GM19452 (cell line): Measurements from ENCODE around the gene CDK2.

Source experiments
- ATAC-seq: cut with Tn5 transposase; IDR thresholded peaks from one replicate; pipeline ENCODE4 v1.9.1; 2021; ENCODE audit not compliant: unreplicated experiment

The CDK2 gene

GRCh38 chr12:55937981-55938380 is 28.6 kb upstream of the CDK2 start:
- no peak for ATAC-seq

- no peak for ATAC-seq
Observed at GRCh38 chr12:55938826-55939501, 27.7 kb upstream of the CDK2 start.

DNA sequence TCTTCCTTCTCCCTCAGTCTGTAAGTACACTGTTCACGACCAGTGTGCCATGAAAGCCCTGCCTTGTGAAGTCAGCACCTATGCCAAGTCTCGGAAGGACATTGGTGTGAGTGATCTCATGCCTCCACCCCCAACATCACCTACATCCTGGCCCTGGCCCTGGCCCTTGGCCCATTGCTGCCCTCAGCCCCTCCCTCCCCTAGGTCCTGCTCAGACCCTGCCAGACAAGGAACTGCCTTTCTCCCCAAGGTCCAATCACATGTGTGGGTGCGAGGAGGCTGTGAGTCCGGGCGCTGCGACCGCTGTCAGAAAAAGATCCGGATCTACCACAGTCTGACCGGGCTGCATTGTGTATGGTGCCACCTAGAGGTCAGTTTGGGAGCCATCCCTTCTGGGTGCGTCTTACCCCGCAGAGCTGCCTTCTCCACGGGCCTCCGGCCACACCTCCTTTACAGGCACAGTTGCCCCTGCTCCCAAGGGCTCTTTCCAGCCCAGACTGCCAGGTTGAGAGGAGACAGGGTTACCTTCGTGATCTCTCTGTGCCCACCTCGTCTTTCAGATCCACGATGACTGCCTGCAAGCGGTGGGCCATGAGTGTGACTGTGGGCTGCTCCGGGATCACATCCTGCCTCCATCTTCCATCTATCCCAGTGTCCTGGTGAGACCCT is 26.4 kb upstream of the CDK2 start:
- ATAC-seq = peak; percentile 98

DNA sequence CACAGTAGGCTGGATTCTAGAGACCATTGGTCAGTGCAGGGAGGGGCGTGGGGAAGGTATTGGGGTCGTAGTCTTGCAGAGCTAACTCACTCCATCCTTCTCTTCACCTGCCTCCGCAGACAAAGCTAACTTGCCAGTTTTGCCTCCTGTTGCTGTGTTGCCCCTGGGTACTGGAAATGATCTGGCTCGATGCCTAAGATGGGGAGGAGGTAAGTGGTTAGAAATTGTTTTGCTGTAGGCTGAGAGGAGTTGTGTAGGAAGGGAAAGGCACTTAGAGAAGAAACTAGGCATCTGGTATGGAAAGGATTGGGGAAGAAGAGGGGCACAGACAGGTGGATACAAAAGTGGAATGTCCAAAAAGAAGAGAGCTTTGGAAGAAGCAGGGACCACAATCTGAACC is 24.6 kb upstream of the CDK2 start:
- ATAC-seq = no peak

DNA sequence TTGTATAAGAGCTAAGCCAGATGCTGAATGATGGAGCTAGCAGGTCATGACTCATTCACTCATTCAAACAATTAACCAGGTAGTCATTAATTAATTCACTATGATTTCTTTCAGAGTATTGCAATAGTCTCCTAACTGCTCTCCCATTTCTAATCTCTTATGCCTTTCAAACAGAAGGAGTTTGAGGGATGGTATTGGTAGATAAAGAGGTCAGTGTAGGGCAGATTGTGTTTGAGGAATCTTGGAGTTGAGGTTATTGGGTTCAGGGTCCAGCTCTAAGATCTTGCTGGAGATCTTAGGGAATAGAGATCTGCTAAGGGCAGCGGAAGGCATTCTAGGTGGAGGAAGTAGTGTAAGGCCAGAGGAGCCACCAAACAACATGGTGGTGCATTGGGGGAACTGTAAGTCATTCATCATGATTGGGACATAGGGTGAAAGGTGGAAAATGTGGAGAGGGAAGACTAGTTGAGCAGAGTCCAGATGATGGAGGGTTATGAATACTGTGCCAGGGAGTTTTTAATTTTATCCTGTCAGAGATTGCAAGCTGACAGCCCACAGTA is 24.0 kb upstream of the CDK2 start:
- ATAC-seq = no peak

DNA sequence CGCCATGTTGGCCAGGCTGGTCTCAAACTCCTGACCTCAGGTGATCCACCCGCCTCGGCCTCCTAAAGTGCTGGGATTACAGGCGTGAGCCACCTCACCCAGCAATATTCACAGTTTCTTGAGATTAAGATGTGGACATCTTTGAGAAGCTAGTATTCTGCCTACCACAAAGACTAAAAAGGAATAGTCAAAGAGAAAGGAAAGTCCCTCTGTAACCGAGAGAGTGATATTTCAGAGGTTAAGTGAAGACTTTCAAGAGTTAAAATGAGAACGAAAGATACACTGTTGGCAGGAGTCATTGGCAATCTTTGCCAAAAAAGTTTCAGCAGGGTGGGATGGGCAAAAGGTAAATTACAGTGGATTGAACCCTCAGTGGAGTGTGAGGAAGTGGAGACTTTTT is 20.1 kb upstream of the CDK2 start:
- no peak for ATAC-seq

DNA sequence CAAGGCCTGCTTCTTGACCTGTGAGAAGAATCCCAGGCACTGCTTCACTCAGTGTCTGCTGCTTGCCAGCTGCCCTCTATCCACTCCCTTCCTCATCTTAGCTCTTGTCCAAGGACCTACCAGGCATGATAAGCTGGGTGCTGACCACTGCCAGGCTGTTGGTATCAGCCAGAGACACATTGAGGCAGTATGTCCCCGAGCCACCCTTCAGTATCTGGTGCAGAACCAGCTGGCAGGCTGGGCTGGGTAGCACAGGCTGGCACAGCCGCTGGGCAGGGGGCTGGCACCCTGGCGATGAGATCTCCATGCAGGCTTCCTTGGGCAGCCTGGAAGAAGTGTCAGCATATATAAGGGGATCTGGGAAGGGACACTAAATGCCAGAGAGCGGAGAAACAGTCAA is 11.3 kb upstream of the CDK2 start:
- ATAC-seq = no peak

DNA sequence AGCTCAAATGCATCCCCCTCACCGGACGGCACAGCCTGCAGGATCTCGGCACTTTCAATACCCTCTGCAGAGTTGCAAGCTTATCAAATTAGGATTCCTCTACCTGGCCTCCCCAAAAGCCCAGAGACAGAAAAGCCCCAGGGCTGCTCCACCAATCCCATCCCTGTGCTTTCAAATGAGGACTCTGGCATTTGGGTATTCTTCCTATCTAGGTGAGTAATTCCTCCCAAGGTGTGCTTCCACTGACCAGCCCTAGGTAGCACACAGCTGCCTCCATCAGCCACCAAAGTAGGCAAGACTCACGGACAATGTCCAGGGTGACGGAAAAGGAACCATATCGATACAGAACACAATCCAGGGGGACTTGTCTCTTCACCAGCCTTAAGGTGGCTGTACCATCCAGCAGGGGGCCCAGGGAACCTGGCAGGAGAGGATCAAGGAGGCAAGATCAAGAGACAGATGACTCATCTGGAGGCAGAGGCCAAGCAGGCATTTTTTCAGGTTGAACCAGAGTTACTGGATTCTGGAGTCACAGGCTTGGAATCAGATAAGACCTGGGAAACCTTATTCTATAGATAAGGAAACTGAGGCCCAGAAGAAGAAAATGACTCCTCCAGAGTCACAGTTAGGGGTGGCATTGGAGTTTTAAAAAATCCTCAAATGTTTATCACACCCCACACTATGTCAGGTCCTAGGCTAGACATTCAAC is 10.7 kb upstream of the CDK2 start:
- no peak for ATAC-seq

DNA sequence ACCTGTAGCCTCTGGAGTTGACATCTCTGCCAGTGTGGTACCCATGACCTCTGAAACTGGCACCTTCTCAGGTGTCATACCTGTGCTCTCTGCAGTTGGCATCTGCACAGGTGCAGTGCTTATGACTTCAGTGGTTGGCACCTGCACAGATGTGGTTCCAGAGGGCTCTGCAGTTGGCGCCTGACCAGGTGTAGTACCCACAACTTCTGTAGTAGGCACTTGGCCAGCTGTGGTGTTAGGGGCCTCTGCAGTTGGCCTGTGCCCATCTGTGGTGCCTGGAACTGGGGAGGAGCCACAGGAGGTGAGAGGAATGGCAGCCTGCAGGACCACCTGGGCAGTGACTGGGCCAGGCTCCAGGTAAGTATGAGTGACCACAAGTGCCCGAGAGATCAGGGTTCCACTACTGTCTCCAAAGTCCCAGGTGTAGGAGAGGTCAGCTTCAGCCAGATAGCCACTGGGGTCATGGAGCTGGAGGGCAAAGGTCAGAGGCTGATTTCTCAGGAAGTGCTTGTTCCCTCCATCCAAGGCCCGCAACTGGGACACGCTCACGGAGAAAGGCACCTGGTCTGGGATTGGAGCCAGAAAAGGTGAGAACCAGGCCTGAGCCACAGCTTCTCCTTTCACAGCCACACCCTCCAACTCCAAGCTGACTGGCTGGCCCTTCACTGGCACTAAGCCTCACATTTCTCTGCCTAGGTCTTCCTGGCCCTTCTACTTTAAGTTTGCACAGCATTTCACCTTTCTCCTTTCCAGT is 9.3 kb upstream of the CDK2 start:
- ATAC-seq = no peak

- no peak for ATAC-seq
Observed at GRCh38 chr12:55963760-55964159, 2.9 kb upstream of the CDK2 start.

- ATAC-seq = no peak
Observed at GRCh38 chr12:55965240-55965639, 1.4 kb upstream of the CDK2 start.

GRCh38 chr12:55965941-55966407 is 656 bp upstream of the CDK2 start, which contains the start of gene PMEL:
Gene PMEL, minus strand, starts transcription at chr12:55966042. Its CDS starts 31 bp downstream, at chr12:55966011.
- ATAC-seq = no peak

- no peak for ATAC-seq
Observed at GRCh38 chr12:55969356-55969755, 2.7 kb downstream of the CDK2 start.

GRCh38 chr12:55970775-55971174 is 4.1 kb downstream of the CDK2 start:
- no peak for ATAC-seq

DNA sequence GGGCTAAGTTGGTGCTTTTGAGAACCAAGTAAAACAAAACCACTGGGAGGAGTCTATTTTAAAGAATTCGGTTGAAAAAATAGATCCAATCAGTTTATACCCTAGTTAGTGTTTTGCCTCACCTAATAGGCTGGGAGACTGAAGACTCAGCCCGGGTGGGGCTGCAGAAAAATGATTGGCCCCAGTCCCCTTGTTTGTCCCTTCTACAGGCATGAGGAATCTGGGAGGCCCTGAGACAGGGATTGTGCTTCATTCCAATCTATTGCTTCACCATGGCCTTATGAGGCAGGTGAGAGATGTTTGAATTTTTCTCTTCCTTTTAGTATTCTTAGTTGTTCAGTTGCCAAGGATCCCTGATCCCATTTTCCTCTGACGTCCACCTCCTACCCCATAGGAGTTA is 5.4 kb downstream of the CDK2 start:
- ATAC-seq = no peak

GRCh38 chr12:55972456-55972855 is 5.8 kb downstream of the CDK2 start:
- ATAC-seq = no peak

DNA sequence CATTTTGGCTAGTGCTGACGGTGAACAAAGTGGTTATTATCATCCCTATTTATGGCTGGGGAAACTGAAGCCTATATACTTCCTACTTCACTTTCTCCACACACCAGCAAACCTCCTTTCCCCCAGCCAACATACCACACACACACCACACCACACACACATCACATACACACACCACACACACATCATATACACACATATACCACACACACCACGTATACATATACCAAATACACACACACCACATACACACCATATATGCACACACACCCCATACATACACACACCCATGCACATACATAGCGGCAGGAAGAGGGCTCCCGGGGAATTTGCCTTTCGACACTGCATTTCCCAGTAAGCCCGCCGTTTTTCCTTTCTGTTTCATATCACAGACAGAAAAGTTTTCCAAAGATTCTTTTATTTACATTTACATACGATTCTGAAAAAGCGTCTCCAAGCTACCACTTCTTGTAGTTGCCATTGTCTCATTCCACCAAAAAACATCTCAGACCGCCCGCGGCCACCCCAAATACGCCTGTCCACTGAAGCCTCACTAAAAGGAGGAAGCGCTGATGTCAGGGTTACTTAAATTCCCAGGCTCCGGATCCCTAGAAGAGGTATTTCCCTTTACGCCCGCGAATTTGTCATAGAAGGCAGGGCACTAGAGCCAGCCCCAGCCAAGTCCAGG is 6.4 kb downstream of the CDK2 start:
- no peak for ATAC-seq

DNA sequence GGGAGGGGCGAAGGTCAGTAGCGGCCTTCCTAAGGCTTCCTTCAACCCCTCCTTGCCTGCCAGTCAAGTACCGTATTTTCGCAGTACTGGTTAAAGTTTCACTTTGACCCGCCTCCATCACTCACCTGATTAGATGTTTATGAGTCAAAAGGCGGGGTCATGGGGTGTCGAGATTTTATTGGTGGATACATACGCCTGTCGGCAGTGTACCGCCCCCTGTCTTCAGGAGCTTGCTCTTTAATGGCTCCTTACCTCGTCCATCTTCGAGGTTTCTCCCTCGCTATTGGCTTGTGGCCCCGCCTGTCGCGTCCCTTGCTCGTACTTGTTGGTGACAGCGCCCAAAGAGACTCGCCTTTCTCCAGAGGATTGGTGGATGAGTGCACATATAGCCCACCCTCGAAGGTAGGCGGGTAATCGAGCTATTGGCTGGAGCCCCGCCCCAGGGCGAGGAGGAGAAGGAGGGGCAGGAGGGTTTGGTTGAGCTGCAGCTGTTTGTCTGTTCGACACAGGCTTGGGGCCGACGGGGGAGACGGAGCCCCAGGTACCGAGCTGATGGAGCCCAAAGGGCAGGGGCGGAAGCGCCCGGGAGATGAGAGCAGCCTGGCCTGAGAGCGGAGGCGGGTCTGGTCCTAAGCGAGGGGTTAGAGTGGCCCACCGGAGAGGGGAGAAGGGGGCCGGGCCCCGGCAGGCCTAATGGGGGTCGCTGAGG is 7.1 kb downstream of the CDK2 start, which contains the start of gene RAB5B:
Gene RAB5B (plus strand): TSS at position 480 of the 709 bp plus-strand sequence. CDS start 12,883 bp downstream, outside the sequence.
- ATAC-seq = peak; percentile 89

DNA sequence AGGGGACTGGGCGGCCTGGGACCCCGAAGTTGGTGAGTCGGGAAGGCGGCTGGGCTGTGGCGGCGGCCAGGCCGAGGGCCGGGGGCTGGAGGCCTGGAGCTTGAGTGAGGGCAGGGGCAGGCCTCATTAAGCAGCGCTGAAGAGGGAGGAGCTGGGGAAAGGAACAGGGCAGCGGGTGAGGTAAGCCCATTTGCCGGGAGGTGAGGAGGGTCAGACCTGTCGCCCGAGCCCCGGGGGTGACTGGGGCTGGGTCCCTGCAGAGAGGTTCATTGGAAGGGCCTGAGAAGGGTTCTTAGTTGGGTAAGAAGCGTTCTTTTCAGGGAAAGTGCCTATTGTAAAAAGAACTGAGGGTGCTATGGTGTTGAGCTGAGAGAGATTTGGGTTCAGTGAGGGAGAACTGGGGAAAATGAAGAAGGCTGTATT is 7.7 kb downstream of the CDK2 start:
- peak; percentile 16 for ATAC-seq

DNA sequence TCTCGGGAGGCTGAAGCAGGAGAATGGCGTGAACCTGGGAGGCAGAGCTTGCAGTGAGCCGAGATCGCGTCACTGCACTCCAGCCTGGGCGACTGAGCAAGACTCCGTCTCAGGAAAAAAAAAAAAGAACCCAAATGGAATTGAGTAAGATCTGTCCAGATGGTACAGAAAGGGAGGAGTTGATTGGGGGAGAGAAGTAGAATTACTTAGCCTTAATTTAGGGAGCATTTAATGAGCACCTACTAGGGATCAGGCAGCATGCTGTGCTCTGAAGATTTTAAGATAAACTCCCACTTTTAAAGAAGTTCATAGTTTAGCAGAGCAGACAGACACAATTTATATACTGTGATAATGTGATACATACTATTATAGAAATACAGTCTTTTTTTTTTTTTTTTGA is 11.8 kb downstream of the CDK2 start:
- ATAC-seq = no peak
